HEK293 (cell line): Measurements from ENCODE around the gene TMEM244.

Experiments
- CTCF ChIP-seq: fragments of 450-650 bp; formaldehyde crosslinking; IDR thresholded peaks from 2 replicates; pipeline ENCODE4 v1.5.1; 2016; ENCODE audit warnings: missing biosample characterization, missing genetic modification characterization
- KLF10 ChIP-seq: fragments of 450-650 bp; IDR thresholded peaks from 2 replicates; pipeline ENCODE4 v1.5.1; 2018; ENCODE audit warnings: missing biosample characterization, mild to moderate bottlenecking, missing genetic modification characterization
- ZNF184 ChIP-seq: fragments of 450-650 bp; IDR thresholded peaks from 2 replicates; pipeline ENCODE4 v1.5.1; 2018; ENCODE audit warnings: missing biosample characterization, mild to moderate bottlenecking, missing genetic modification characterization

GRCh38 chr6:129886401-129887155 is 25.5 kb upstream of the TMEM244 start:
- no peak for TF ChIP-seq KLF10 (tag by site-specific recombination)
- no peak for TF ChIP-seq ZNF184
- TF ChIP-seq CTCF (tag by site-specific recombination), result no peak
